WTC11 (cell line): ENCODE data around the gene GLMN. TPM values are rescaled to one million over a fixed set of nuclear protein-coding genes. Genes with fewer than 3 reads are reported as not detected.

Experiments
- ATAC-seq: fragments of 200-7000 bp; cut with Tn5 transposase; 2 replicates; pipeline ENCODE4 v1.10.0; 2021; ENCODE audit warnings: mild to moderate bottlenecking, moderate library complexity
- Bru-seq: library from RNA; stranded (reverse); fragments of 400-500 nt; gene quantifications from one replicate; lab custom pipeline; 2021; lab: Mats Ljungman, UMichigan
- CTCF ChIA-PET: fragments of 300-600 bp; sonication (Branson Sonifier 250); formaldehyde crosslinking; loops from one replicate; lab custom pipeline; 2021; ENCODE audit warnings: antibody characterized with exemption; lab: Charles Lee
- POLR2A ChIA-PET: fragments of 350-600 bp; sonication (Branson Sonifier 250); formaldehyde crosslinking; loops from one replicate; lab custom pipeline; 2021; ENCODE audit warnings: antibody characterized with exemption; lab: Charles Lee
- DNase-seq: peaks from one replicate; pipeline ENCODE4 v3.0.0; 2021; ENCODE audit warnings: low spot score
- H3K27ac Mint-ChIP-seq: 2 replicates; pipeline ENCODE4 v1.8.0; 2021; ENCODE audit warnings: mixed read lengths
- H3K27me3 Mint-ChIP-seq: 2 replicates; pipeline ENCODE4 v1.8.0; 2021; ENCODE audit warnings: low read depth, mild to moderate bottlenecking, moderate library complexity, mixed read lengths
- H3K36me3 Mint-ChIP-seq: 2 replicates; pipeline ENCODE4 v1.8.0; 2021; ENCODE audit warnings: mixed read lengths
- H3K4me1 Mint-ChIP-seq: 2 replicates; pipeline ENCODE4 v1.8.0; 2022; ENCODE audit warnings: mixed read lengths
- H3K4me3 Mint-ChIP-seq: 2 replicates; pipeline ENCODE4 v1.8.0; 2021; ENCODE audit warnings: mild to moderate bottlenecking, moderate library complexity, mixed read lengths
- H3K9me3 Mint-ChIP-seq: 2 replicates; pipeline ENCODE4 v1.8.0; 2021; ENCODE audit warnings: mixed read lengths
- ATF1 ChIP-seq: sonication (generic); formaldehyde crosslinking; IDR thresholded peaks from 2 replicates; pipeline ENCODE4 v1.8.1; 2023; ENCODE audit warnings: mild to moderate bottlenecking, moderate library complexity, missing genetic modification reagents
- ERG ChIP-seq: fragments of 250-450 bp; sonication (Bioruptor Pico); IDR thresholded peaks from 2 replicates; pipeline ENCODE4 v1.8.0; 2021; ENCODE audit warnings: mild to moderate bottlenecking
- ESRRA ChIP-seq: sonication (generic); formaldehyde crosslinking; IDR thresholded peaks from 2 replicates; pipeline ENCODE4 v1.8.1; 2022; ENCODE audit warnings: mild to moderate bottlenecking, missing genetic modification reagents, borderline replicate concordance
- FOXP1 ChIP-seq: sonication (generic); formaldehyde crosslinking; IDR thresholded peaks from 2 replicates; pipeline ENCODE4 v1.8.0; 2022; ENCODE audit warnings: missing genetic modification reagents, mild to moderate bottlenecking, moderate library complexity, borderline replicate concordance
- HMGXB4 ChIP-seq: sonication (generic); formaldehyde crosslinking; IDR thresholded peaks from 2 replicates; pipeline ENCODE4 v1.8.1; 2023; ENCODE audit warnings: mild to moderate bottlenecking, moderate library complexity, missing genetic modification reagents
- MLX ChIP-seq: sonication (generic); formaldehyde crosslinking; IDR thresholded peaks from 2 replicates; pipeline ENCODE4 v1.8.1; 2023; ENCODE audit warnings: mild to moderate bottlenecking, missing genetic modification reagents, moderate library complexity
- MYBL2 ChIP-seq: sonication (generic); formaldehyde crosslinking; IDR thresholded peaks from 2 replicates; pipeline ENCODE4 v1.8.1; 2023; ENCODE audit warnings: mild to moderate bottlenecking, moderate library complexity, missing genetic modification reagents
- NFE2L1 ChIP-seq: sonication (generic); formaldehyde crosslinking; IDR thresholded peaks from 2 replicates; pipeline ENCODE4 v1.8.1; 2023; ENCODE audit warnings: missing genetic modification reagents
- NFYB ChIP-seq: sonication (generic); formaldehyde crosslinking; conservative IDR thresholded peaks from 2 replicates; pipeline ENCODE4 v1.8.0; 2022; ENCODE audit warnings: low read depth, missing genetic modification reagents
- NR2C2 ChIP-seq: sonication (generic); formaldehyde crosslinking; IDR thresholded peaks from 2 replicates; pipeline ENCODE4 v1.8.0; 2022; ENCODE audit warnings: mild to moderate bottlenecking, missing genetic modification reagents
- PREB ChIP-seq: sonication (generic); formaldehyde crosslinking; IDR thresholded peaks from 2 replicates; pipeline ENCODE4 v1.8.1; 2022; ENCODE audit warnings: mild to moderate bottlenecking, missing genetic modification reagents, moderate library complexity, borderline replicate concordance
- RELA ChIP-seq: sonication (generic); formaldehyde crosslinking; IDR thresholded peaks from 2 replicates; pipeline ENCODE4 v1.8.1; 2022; ENCODE audit warnings: missing genetic modification reagents, mild to moderate bottlenecking, borderline replicate concordance
- SMAD3 ChIP-seq: sonication (generic); formaldehyde crosslinking; IDR thresholded peaks from 2 replicates; pipeline ENCODE4 v1.8.0; 2022; ENCODE audit warnings: missing genetic modification reagents, mild to moderate bottlenecking, borderline replicate concordance
- TP53 ChIP-seq: sonication (generic); formaldehyde crosslinking; IDR thresholded peaks from 2 replicates; pipeline ENCODE4 v1.8.1; 2023; ENCODE audit warnings: mild to moderate bottlenecking, missing genetic modification reagents
- USF1 ChIP-seq: sonication (generic); formaldehyde crosslinking; IDR thresholded peaks from 2 replicates; pipeline ENCODE4 v1.8.0; 2022; ENCODE audit warnings: mild to moderate bottlenecking, missing genetic modification reagents
- USF2 ChIP-seq: sonication (generic); formaldehyde crosslinking; IDR thresholded peaks from 2 replicates; pipeline ENCODE4 v1.8.1; 2023; ENCODE audit warnings: mild to moderate bottlenecking, missing genetic modification reagents, moderate library complexity
- ZBTB43 ChIP-seq: sonication (generic); formaldehyde crosslinking; IDR thresholded peaks from 2 replicates; pipeline ENCODE4 v1.8.1; 2023; ENCODE audit warnings: mild to moderate bottlenecking, missing genetic modification reagents
- ZMAT4 ChIP-seq: fragments of 250-450 bp; sonication (Bioruptor Pico); IDR thresholded peaks from 2 replicates; pipeline ENCODE4 v1.9.0; 2021; ENCODE audit warnings: mild to moderate bottlenecking
- ZNF138 ChIP-seq: sonication (generic); formaldehyde crosslinking; conservative IDR thresholded peaks from 2 replicates; pipeline ENCODE4 v1.8.1; 2022; ENCODE audit warnings: mild to moderate bottlenecking, moderate library complexity, missing genetic modification reagents
- ZNF219 ChIP-seq: sonication (generic); formaldehyde crosslinking; IDR thresholded peaks from 2 replicates; pipeline ENCODE4 v1.8.0; 2023; ENCODE audit warnings: missing genetic modification reagents, mild to moderate bottlenecking, borderline replicate concordance
- ZNF317 ChIP-seq: sonication (generic); formaldehyde crosslinking; IDR thresholded peaks from 2 replicates; pipeline ENCODE4 v1.8.1; 2023; ENCODE audit warnings: low read depth, mild to moderate bottlenecking, moderate library complexity, missing genetic modification reagents, borderline replicate concordance
- ZNF671 ChIP-seq: fragments of 250-450 bp; sonication (Bioruptor Pico); IDR thresholded peaks from 2 replicates; pipeline ENCODE4 v1.8.0; 2021; ENCODE audit warnings: mild to moderate bottlenecking
- long read RNA-seq, 3 experiments: library from RNA in 1 of 3; library from capped mRNA in 1 of 3; library from polyadenylated mRNA in 1 of 3; unstranded in 2 of 3; stranded (forward) in 1 of 3; transcript quantifications; one replicate each; pipeline ENCODE4 v2.0.0, GENCODE V29; 2021
- total RNA-seq: library from RNA; stranded (reverse); gene quantifications from 3 replicates; pipeline ENCODE4 v1.2.3, GENCODE V29; 2021

Gene GLMN
- 20.4 to 20.9 TPM (median 20.4 TPM) in 3 replicates for total RNA-seq
- Bru-seq, nascent RNA: percentile 91 among the genes with signal in this experiment
- long read RNA-seq, experiment 1, transcript GLMN-201 (19 exons, 1,995 nt): major isoform, 90 of 153 reads
- long read RNA-seq, experiment 1, partial matches to known transcripts: 13 of 153 reads
- long read RNA-seq, experiment 1, other reads (novel, unspliced or antisense): 43 of 153 reads
- long read RNA-seq, experiment 2, transcript GLMN-201 (19 exons, 1,995 nt): major isoform, 23 of 39 reads
- long read RNA-seq, experiment 2, partial matches to known transcripts: 6 of 39 reads
- long read RNA-seq, experiment 2, other reads (novel, unspliced or antisense): 9 of 39 reads
- long read RNA-seq, experiment 3, transcript GLMN-201 (19 exons, 1,995 nt): major isoform, 105 of 172 reads
- long read RNA-seq, experiment 3, partial matches to known transcripts: 4 of 172 reads
- long read RNA-seq, experiment 3, other reads (novel, unspliced or antisense): 60 of 172 reads

- Mint-ChIP-seq H3K36me3 (peaks cover 36% of the 10 kb centered on the region), H3K27me3 (no peaks in the 10 kb centered on the region), H3K9me3 (no peaks in the 10 kb centered on the region; the same call in 1 of the 2 replicates), H3K4me3 (peak within 1 kb of the TSS; percentile 95), H3K4me1 (peaks cover 13% of the 10 kb centered on the region), H3K27ac (peak within 1 kb of the TSS; percentile 98)
- ATAC-seq: peak; percentile 98
- CTCF ChIA-PET: interaction anchor here (0.5 to 1.7 kb wide), 4 partner anchors 7 to 292 kb away, joined by 3 to 5 read pairs (median 4); partner anchors contain the start of gene GFI1
- DNase-seq: peak; percentile 77
- POLR2A ChIA-PET: interaction anchor here (0.8 to 1.1 kb wide), 3 partner anchors 9 to 218 kb away, joined by 3 to 4 read pairs (median 3); partner anchors contain the start of gene BTBD8
- TF ChIP-seq MYBL2 (CRISPR knock-in tag): no peak
- no peak for TF ChIP-seq ZNF219 (CRISPR knock-in tag)
- TF ChIP-seq RELA (CRISPR knock-in tag): peak; percentile 65; the same call in 1 of the 2 replicates
- TF ChIP-seq PREB: no peak
- TF ChIP-seq ERG (CRISPR knock-in tag): no peak
- peak; percentile 88 for TF ChIP-seq HMGXB4 (CRISPR knock-in tag)
- peak; percentile 64; the same call in 1 of the 2 replicates for TF ChIP-seq NFE2L1 (CRISPR knock-in tag)
- no peak for TF ChIP-seq ATF1
- no peak for TF ChIP-seq ZMAT4 (CRISPR knock-in tag)
- no peak for TF ChIP-seq ZBTB43 (CRISPR knock-in tag)
- no peak for TF ChIP-seq ZNF671 (CRISPR knock-in tag)
- TF ChIP-seq SMAD3 (CRISPR knock-in tag): peak; percentile 83; the same call in 1 of the 2 replicates
- TF ChIP-seq ZNF138 (CRISPR knock-in tag): no peak
- TF ChIP-seq TP53 (CRISPR knock-in tag): 0 out of 2 replicates have a peak, but pooled peaks have one; percentile 57
- TF ChIP-seq USF2 (CRISPR knock-in tag): 0 out of 2 replicates have a peak, but pooled peaks have one; percentile 25
- TF ChIP-seq ESRRA (CRISPR knock-in tag): peak; percentile 16; the same call in 1 of the 2 replicates
- no peak for TF ChIP-seq NR2C2 (CRISPR knock-in tag)
- no peak for TF ChIP-seq NFYB
- TF ChIP-seq MLX (CRISPR knock-in tag): peak; percentile 70; the same call in 1 of the 2 replicates
- no peak for TF ChIP-seq ZNF317 (CRISPR knock-in tag)
- TF ChIP-seq USF1: peak; percentile 73
- TF ChIP-seq FOXP1: peak; percentile 93
These were observed at the start of gene GLMN, which contains the start of gene RPAP2 for GRCh38 chr1:92298573-92299476. Gene GLMN, minus strand, starts transcription at chr1:92298987. Its CDS starts 988 bp downstream, at chr1:92297999. Gene RPAP2, plus strand, starts transcription at chr1:92299059. Its CDS starts 15 bp downstream, at chr1:92299074.
